Esophagus squamous epithelium (tissue), 5 donors: ENCODE measurements around the gene DNAH2. TPM values are rescaled to one million over a fixed set of nuclear protein-coding genes. Genes with fewer than 3 reads are reported as not detected.
A peak's percentile ranks its signal among the peaks of the same experiment; 100 is the strongest.

Source experiments
- DNase-seq: peaks from one replicate; lab custom pipeline; 2025; lab: John Stamatoyannopoulos, UW
- H3K27ac ChIP-seq, 4 donors: fragments of 200-600 bp; sonication (generic); one replicate each; pipeline ENCODE4 v1.5.1; 2016 to 2019; ENCODE audit warnings: mild to moderate bottlenecking in 1 of 4
- H3K27me3 ChIP-seq, 4 donors: fragments of 200-600 bp; sonication (generic); 1 replicate in 3 of 4; 2 replicates in 1 of 4; pipeline versions ENCODE4 v1.5.1 to v1.6.0; 2017 to 2021; ENCODE audit warnings: antibody characterized with exemption in 1 of 4
- H3K36me3 ChIP-seq, 3 donors: fragments of 200-600 bp; sonication (generic); one replicate each; pipeline ENCODE4 v1.5.1; 2016 to 2019
- H3K4me1 ChIP-seq, 3 donors: fragments of 200-600 bp; sonication (generic); one replicate each; pipeline ENCODE4 v1.5.1; 2017 to 2019
- H3K4me3 ChIP-seq, 4 donors: fragments of 200-600 bp; sonication (generic); 1 replicate in 3 of 4; 2 replicates in 1 of 4; pipeline ENCODE4 v1.5.1; 2016 to 2019; ENCODE audit warnings: mild to moderate bottlenecking in 2 of 4, moderate library complexity in 1 of 4
- H3K9me3 ChIP-seq, 3 donors: fragments of 200-600 bp; sonication (generic); one replicate each; pipeline ENCODE4 v1.5.1; 2016 to 2019
- CTCF ChIP-seq, 6 experiments: fragments of 450-650 bp in 4 of 6; fragments of 200-600 bp in 2 of 6; sonication (generic) in 2 of 6; IDR thresholded peaks; one replicate each; pipeline ENCODE4 v1.5.1; 2016 to 2019; ENCODE audit warnings: antibody characterized with exemption in 6 of 6, mild to moderate bottlenecking in 4 of 6, moderate library complexity in 4 of 6
- POLR2A ChIP-seq, 4 donors: fragments of 450-650 bp; IDR thresholded peaks; one replicate each; pipeline ENCODE4 v1.6.1; 2017; ENCODE audit warnings: antibody characterized with exemption in 4 of 4, mild to moderate bottlenecking in 4 of 4, moderate library complexity in 3 of 4
- WGBS, 2 donors: methylation state at CpG; one replicate each; pipeline ENCODE4 v1.1.5; 2018; 5-methylcytosine and 5-hydroxymethylcytosine counted together
- intact Hi-C: fragments of 100-400 bp; cut with DNase I; formaldehyde crosslinking; loops from one replicate; pipeline ENCODE4 v1.15.0; 2022
- total RNA-seq, 4 donors: library from RNA; depleted of rRNA; stranded (reverse); fragments of >200 nt; gene quantifications; one replicate each; pipeline ENCODE4 v1.1.0, GENCODE V29; 2016
- donor health status: DM: yes; HTN: yes; CAD: no.

Gene DNAH2
- total RNA-seq, 4 donors from 2014 or later: under 0.01 to 0.04 (median 0.03) TPM; not detected in 1

GRCh38 chr17:7820231-7820630, 102.7 kb downstream of the DNAH2 start:
- H3K36me3 ChIP-seq: no peaks in the 10 kb centered on the region
- peaks cover 0 to 10% (median 0%) of the 10 kb centered on the region in 4 donors for H3K27me3 ChIP-seq
- H3K4me3 ChIP-seq: no peak overlapping the region
- peaks cover 0 to 8% (median 0%) of the 10 kb centered on the region in 3 donors for H3K4me1 ChIP-seq
- H3K27ac ChIP-seq: no peak overlapping the region
- no peaks in the 10 kb centered on the region for H3K9me3 ChIP-seq
- no peak for DNase-seq
- intact Hi-C loops: no loop called here
- 73 to 76% methylated on average over 4 to 5 of the region's 5 CpGs for WGBS, 2 donors
- TF ChIP-seq CTCF (IDR thresholded peaks at IDR 0.05) (no peak), POLR2A (IDR thresholded peaks at IDR 0.05) (no peak)

- Histone ChIP-seq H3K4me3 (no peak overlapping the region), H3K27ac (no peak overlapping the region), H3K4me1 (peaks cover 0 to 18% (median 0%) of the 10 kb centered on the region in 3 donors), H3K36me3 (no peaks in the 10 kb centered on the region), H3K9me3 (no peaks in the 10 kb centered on the region), H3K27me3 (peaks cover 0 to 4% (median 0%) of the 10 kb centered on the region in 4 donors)
- no peak for DNase-seq
- intact Hi-C loops: no loop called here
- TF ChIP-seq POLR2A (IDR thresholded peaks at IDR 0.05): no peak
- WGBS, 2 donors: 67 to 72% methylated on average over 11 to 14 of the region's 14 CpGs
These were observed 104.6 kb downstream of the DNAH2 start for GRCh38 chr17:7822126-7822525.

- no peaks in the 10 kb centered on the region for H3K27me3 ChIP-seq
- DNase-seq: no peak
- WGBS, 2 donors: 75 to 81% methylated on average over 20 of the region's 20 CpGs
- intact Hi-C loops: no loop called here
- no peaks in the 10 kb centered on the region for H3K9me3 ChIP-seq
- H3K4me1 ChIP-seq: peaks cover 0 to 18% (median 0%) of the 10 kb centered on the region in 3 donors
- H3K4me3 ChIP-seq: no peak overlapping the region
- TF ChIP-seq CTCF (IDR thresholded peaks at IDR 0.05) (no peak), POLR2A (IDR thresholded peaks at IDR 0.05) (no peak)
- no peak overlapping the region for H3K27ac ChIP-seq
- no peaks in the 10 kb centered on the region for H3K36me3 ChIP-seq
These were observed 106.0 kb downstream of the DNAH2 start for GRCh38 chr17:7823581-7824001.

- H3K36me3 ChIP-seq: no peaks in the 10 kb centered on the region
- H3K27ac ChIP-seq: no peak overlapping the region
- peaks cover 0 to 18% (median 0%) of the 10 kb centered on the region in 3 donors for H3K4me1 ChIP-seq
- intact Hi-C loops: no loop called here
- no peaks in the 10 kb centered on the region for H3K27me3 ChIP-seq
- H3K9me3 ChIP-seq: no peaks in the 10 kb centered on the region
- TF ChIP-seq POLR2A (IDR thresholded peaks at IDR 0.05) (no peak), CTCF (IDR thresholded peaks at IDR 0.05) (no peak)
- H3K4me3 ChIP-seq: no peak overlapping the region
- 63 to 83% methylated on average over 9 of the region's 9 CpGs for WGBS, 2 donors
- no peak for DNase-seq
These were observed 106.7 kb downstream of the DNAH2 start for GRCh38 chr17:7824021-7824924.

GRCh38 chr17:7825206-7825990, 107.9 kb downstream of the DNAH2 start:
- intact Hi-C loops: no loop called here

More at GRCh38 chr17:7825206-7825990, 107.9 kb downstream of the DNAH2 start:
- H3K4me1 ChIP-seq: peaks cover 0 to 18% (median 0%) of the 10 kb centered on the region in 3 donors
- TF ChIP-seq CTCF (IDR thresholded peaks at IDR 0.05): peak in 1 of 6 experiments; percentile 17
- TF ChIP-seq POLR2A (IDR thresholded peaks at IDR 0.05): no peak
- no peak overlapping the region for H3K4me3 ChIP-seq
- DNase-seq: no peak
- H3K27ac ChIP-seq: no peak overlapping the region
- H3K9me3 ChIP-seq: no peaks in the 10 kb centered on the region
- H3K27me3 ChIP-seq: peaks cover 0 to 5% (median 0%) of the 10 kb centered on the region in 4 donors
- no peaks in the 10 kb centered on the region for H3K36me3 ChIP-seq
- 30 to 33% methylated on average over 10 to 12 of the region's 12 CpGs for WGBS, 2 donors
